COLO829 (cell line): Measurements from ENCODE around the gene NRCAM.
A peak's percentile ranks its signal among the peaks of the same experiment; 100 is the strongest.
"Not testable (repeated sequence)": the region's sequence is repeated elsewhere in the genome, so short reads cannot be mapped to it uniquely, and the experiment has no call there.

ENCODE experiments used
- DNase-seq: peaks from one replicate; pipeline ENCODE4 v3.0.0; 2012; ENCODE audit warnings: low spot score

NRCAM gene

GRCh38 chr7:108402865-108403264 is 53.4 kb downstream of the NRCAM start:
- DNase-seq: no peak

DNA sequence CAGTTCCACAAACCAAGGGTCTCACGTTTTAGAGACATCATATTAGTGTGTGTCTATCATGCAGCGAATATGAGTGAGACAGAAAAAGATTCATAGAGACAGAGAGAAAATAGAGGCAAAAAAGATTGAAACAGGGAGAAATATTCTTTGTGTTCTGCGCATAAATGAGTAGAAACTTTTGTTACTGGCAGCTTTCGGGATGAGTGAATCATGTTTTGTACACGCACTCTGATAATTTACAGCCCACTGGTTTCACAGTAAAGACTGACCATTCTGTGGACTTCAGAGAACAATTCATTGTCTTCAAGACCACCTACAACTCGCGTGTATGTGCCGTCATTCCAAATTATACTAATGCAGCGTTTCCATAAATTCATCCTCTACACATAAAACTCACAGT is 60.2 kb downstream of the NRCAM start:
- no peak for DNase-seq

DNA sequence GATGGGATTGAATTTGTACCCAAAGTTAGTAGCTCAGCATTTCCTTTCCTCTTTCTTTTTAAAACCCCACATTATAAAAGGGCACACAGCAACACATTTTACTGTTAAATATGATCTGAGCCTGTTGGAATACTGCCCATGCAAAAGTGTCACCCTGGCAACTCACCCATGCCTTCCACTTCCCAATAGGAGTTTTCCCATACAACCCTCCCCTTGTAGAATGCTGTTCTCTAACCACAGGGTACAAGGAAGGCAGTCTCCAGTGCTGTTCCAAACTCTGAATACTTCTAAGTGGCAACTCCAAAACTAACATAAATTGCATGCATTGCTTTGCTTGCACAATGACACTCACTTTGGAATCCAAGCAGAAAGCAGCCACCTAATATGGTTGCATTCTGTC is 60.8 kb downstream of the NRCAM start:
- no peak for DNase-seq

GRCh38 chr7:108393097-108393496 is 63.1 kb downstream of the NRCAM start:
- DNase-seq: not testable (repeated sequence)

GRCh38 chr7:108387686-108388085 is 68.5 kb downstream of the NRCAM start:
- not testable (repeated sequence) for DNase-seq

GRCh38 chr7:108385834-108386422 is 70.3 kb downstream of the NRCAM start:
- DNase-seq: no peak

- DNase-seq: no peak
These were observed 71.3 kb downstream of the NRCAM start for GRCh38 chr7:108384716-108385483.

DNA sequence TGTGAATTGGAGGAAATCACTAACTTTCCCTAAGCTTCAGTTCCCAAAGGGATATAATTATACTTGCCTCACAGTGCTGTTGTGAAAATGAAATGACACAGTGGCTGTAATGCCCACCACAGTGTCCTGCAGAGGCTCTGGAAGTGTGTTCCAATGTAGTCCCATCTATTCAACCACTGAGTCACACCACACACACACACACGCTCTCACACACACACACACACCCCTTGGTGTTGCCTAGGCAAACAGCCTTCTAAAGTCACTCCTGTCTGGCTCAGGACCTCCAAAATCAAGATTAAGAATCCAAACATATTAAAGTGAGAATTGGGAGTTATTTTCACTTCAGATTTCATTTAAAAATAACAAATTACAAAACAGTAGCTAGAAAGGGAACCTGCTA is 73.3 kb downstream of the NRCAM start:
- DNase-seq: no peak

DNA sequence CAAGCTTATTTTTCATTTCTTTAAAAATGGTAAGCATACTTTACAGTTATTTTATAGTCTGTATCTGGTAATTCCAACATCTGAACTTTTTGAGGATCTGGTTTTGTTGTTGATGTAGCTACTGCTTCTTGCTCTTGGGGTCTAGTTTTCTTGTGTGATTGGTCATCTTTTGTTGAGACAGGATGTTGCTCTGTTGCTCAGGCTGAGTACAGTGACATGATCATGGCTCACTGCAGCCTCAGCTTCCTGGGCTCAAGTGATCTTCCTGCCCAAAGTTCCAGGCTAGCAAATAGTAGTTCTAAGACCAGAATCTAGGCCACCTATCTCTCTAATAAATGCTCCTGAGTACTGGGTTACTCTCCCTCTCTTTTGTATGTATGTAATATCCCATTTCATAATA is 75.7 kb downstream of the NRCAM start:
- no peak for DNase-seq

DNA sequence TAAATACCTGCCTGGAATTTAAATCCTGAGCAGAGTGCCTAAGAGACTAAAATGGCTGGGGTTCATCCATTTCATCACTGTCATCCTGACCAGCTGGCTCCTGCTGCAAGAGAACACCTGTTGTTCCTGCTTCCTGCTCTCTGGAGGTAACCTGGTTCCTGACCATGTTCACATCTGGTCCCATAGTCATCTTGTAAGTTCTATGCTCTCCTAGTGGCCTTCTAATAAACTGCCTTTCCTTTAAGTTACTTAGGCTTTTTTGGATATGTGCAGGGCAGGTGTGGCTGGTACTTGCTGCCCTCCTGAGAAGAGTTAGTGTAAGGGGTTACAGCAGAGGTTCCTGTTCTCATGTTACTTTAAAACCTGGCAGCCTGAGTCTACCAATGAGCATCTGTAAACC is 80.0 kb downstream of the NRCAM start:
- DNase-seq: no peak

- DNase-seq: no peak
These were observed 80.6 kb downstream of the NRCAM start for GRCh38 chr7:108375668-108376067.

DNA sequence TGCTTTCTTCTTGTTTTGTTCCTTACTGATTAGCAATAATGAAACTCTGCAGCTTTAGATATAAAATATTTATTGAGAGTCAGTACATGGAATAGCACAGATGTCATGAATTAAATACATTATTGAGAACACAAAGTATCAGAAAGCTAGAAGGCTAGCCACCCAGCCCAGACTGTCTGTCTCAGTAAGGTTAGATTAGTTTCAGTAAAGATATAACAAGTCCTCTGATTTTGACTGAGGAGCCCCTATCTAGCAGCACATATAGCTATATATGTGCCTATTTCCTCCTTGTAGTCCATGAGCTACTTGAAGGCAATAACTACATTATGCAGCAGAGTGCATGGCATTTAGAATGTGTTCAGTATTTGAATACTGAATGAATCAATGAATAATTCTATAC is 81.3 kb downstream of the NRCAM start:
- DNase-seq: no peak

GRCh38 chr7:108372618-108373017 is 83.6 kb downstream of the NRCAM start:
- no peak for DNase-seq

- no peak for DNase-seq
These were observed 85.6 kb downstream of the NRCAM start for GRCh38 chr7:108370616-108371015.

DNA sequence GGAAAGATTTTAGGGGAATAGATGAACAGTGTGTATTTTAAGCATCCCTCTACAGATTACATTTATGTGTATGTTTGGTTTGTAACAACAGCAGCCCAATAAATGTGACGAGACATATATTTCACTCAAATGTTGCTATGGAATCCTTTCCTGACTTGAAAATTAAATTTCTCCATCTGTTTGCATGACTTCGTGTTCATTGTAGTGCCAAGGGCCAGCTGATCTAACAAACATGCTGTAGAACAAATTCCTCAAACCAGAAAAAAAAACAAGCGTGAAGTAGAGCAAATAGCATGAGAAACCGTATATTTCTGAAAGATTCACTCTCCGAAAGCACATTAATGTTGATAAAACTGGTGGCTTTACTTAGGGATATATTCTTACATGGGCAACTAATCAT is 87.8 kb downstream of the NRCAM start:
- no peak for DNase-seq

DNA sequence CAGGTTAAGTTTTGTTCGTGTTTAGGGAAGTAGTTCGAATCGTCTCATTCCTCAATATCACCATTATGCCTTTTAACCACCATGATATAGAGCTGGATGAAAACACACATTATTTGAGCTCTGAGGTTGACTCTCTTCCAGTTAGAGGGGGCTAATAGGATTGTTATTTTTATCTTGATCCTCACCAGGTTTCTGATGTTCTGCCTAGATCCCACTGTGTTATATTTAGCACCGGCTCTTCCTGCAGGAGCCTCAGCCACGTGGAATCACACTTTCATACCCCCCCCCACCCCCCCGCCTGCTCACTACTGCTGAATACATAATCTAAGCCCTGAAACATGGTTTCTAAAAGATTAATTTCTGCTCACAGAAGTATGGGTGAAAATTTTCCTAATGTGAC is 88.3 kb downstream of the NRCAM start:
- DNase-seq: no peak

GRCh38 chr7:108367314-108367713 is 88.9 kb downstream of the NRCAM start:
- no peak for DNase-seq

DNA sequence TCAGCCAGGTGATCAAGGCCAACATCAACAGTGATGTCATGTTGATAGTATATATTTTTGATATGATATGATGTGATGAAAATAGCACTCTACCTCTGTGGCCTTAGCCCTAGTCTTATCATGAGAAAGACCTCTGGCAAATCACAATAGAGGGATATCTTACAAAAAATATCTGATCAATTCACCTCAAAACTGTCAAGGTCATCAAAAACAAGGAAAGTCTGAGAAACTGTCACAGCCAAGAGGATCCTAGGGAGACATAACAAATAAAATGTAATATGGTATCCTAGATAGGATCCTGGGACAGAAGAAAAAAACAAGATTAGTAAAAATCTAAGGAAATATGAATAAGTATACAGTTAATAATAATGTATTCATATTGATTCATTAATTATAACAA is 92.6 kb downstream of the NRCAM start:
- no peak for DNase-seq

DNA sequence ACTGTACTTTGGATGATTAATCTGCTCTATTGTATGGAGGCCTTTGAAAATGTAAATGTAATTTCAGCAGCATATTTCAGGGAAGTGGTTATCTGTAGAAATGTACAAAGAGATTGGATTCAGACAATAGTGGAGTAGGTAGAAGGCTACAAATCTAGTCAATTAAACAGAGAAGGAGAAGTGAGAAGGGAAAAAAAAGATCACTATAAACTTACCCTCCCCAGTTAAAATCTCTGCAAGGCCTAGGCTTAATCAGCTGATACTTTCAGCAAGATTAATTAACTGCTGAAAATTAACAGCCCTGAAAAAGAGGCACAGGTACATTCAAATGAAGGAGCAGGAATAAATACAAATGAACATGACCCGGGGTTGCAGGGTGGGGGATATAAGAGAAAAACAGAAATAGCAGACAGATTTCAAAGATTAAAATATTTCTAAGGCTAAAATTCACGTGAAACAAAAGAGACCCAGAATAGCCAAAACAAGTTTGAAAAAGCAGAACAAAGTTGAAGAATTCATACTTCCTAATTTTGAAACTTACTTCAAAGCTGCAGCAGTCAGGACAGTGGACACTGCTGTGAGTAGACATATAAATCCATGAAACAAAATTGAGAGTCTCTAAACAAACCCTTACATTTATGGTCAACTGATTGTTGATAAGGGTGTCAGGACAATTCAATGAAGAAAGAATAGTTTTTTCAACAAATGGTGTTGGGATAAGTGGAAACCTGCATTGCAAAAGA is 96.0 kb downstream of the NRCAM start:
- no peak for DNase-seq

GRCh38 chr7:108358553-108358952 is 97.7 kb downstream of the NRCAM start:
- no peak for DNase-seq

GRCh38 chr7:108351729-108352131 is 104.5 kb downstream of the NRCAM start:
- no peak for DNase-seq

- DNase-seq: no peak
These were observed 107.3 kb downstream of the NRCAM start for GRCh38 chr7:108348913-108349312.

DNA sequence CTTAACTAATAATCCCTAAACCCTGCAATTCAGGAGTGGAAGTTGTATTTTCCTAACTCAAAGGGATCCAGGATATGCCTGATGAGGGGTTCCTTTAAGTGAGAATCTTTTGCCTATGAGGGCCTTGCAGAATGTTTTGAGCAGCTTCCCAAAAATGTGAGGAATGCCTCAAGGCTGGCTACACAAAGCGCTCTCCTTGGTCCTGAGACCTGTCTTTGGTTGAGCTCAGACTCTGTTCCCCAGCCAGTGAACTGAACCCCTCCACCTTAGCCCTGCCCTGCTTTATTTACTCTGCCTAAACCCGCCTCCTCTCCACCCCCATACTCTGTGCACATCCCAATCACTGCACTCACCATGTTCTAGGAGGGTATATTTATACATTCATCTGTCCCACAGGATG is 108.6 kb downstream of the NRCAM start:
- DNase-seq: peak; percentile 39
